ENCODE measurements around the gene RTP2.

DNA sequence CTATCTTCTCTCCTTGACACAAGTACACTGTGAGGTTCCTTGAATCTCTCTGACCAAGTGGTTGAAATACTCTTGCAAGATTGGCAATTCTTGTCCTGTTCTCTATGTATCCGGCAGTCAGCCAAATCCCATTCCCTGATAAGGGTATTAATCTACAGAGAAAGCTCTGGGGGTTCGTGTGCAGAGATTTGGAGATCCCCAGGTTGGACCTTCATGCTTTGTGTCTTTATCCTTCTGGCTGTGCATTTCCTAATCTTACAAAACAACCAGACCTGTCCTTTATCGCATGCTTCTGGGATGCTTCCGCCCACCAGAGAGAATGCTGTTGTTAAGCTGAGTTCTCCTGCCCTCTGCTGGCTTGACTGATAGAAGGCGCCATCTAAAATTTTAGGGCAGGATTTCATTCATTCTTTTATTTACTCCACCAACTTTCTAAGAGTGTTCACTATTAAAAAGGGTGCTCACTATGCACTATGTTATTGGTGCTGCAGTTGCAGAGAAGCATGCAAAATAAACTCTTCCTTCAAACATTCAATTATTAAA, 23.6 kb downstream of the RTP2 start:
- TF ChIP-seq, protein P1, sequence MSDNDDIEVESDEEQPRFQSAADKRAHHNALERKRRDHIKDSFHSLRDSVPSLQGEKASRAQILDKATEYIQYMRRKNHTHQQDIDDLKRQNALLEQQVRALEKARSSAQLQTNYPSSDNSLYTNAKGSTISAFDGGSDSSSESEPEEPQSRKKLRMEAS (IDR thresholded peaks at IDR 0.05; ENCODE audit: low read depth, low read length), result no peak
- TF ChIP-seq, protein P2, sequence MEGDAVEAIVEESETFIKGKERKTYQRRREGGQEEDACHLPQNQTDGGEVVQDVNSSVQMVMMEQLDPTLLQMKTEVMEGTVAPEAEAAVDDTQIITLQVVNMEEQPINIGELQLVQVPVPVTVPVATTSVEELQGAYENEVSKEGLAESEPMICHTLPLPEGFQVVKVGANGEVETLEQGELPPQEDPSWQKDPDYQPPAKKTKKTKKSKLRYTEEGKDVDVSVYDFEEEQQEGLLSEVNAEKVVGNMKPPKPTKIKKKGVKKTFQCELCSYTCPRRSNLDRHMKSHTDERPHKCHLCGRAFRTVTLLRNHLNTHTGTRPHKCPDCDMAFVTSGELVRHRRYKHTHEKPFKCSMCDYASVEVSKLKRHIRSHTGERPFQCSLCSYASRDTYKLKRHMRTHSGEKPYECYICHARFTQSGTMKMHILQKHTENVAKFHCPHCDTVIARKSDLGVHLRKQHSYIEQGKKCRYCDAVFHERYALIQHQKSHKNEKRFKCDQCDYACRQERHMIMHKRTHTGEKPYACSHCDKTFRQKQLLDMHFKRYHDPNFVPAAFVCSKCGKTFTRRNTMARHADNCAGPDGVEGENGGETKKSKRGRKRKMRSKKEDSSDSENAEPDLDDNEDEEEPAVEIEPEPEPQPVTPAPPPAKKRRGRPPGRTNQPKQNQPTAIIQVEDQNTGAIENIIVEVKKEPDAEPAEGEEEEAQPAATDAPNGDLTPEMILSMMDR (IDR thresholded peaks at IDR 0.05; ENCODE audit: low read depth, low read length), result peak; percentile 37
- no peak for TF ChIP-seq POLR2A (IDR thresholded peaks at IDR 0.05; ENCODE audit: extremely low read depth, insufficient read length)
- no peak for TF ChIP-seq MYC (IDR thresholded peaks at IDR 0.05; ENCODE audit: low read depth, low read length)
